BE2C (cell line): Measurements from ENCODE around the gene IQCH.

Source experiments
- DNase-seq: peaks from one replicate; pipeline ENCODE4 v3.0.0-alpha.2; 2020
- H3K27me3 ChIP-seq: fragments of 250-450 bp; sonication (Bioruptor Pico); 2 replicates; pipeline ENCODE4 v1.5.1; 2020; ENCODE audit warnings: mild to moderate bottlenecking
- H3K36me3 ChIP-seq: fragments of 250-450 bp; sonication (Bioruptor Pico); 2 replicates; pipeline ENCODE4 v1.5.1; 2020; ENCODE audit warnings: mild to moderate bottlenecking
- H3K4me1 ChIP-seq: fragments of 250-450 bp; sonication (Bioruptor Pico); 2 replicates; pipeline ENCODE4 v1.5.1; 2020
- H3K4me3 ChIP-seq: 2 replicates; pipeline ENCODE4 v1.5.1; 2011; ENCODE audit warnings: low read depth, low read length
- H3K9me3 ChIP-seq: fragments of 250-450 bp; sonication (Bioruptor Pico); 2 replicates; pipeline ENCODE4 v1.5.1; 2020
- TF ChIP-seq, protein P1 (sequence below): IDR thresholded peaks from 2 replicates; pipeline ENCODE4 v1.5.1; 2012; ENCODE audit warnings: mild to moderate bottlenecking, low read depth, low read length

Gene IQCH

DNA sequence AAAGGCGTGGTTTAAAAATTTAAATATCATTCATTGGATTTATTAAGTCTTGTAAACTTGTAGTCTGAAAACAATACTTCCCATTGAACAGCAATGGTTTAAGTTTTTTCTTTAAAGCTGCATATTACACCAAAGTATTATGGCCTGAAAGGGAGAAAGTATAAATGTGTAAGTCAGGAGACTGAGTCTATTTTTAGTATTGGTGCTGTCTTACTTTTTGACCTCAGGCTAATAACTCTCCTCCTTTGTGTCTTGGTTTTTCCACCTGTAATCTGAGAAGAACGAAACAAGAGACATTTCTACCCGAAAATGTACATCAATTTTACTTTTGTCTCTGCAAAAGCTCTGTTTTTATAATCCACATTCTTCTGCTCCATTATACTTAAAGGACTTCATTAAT is 273.9 kb downstream of the IQCH start:
- H3K9me3 ChIP-seq = no peaks in the 10 kb centered on the region
- no peaks in the 10 kb centered on the region for H3K27me3 ChIP-seq
- DNase-seq = no peak
- H3K4me1 ChIP-seq = no peaks in the 10 kb centered on the region; the same call in 1 of the 2 replicates
- TF ChIP-seq, protein P1, sequence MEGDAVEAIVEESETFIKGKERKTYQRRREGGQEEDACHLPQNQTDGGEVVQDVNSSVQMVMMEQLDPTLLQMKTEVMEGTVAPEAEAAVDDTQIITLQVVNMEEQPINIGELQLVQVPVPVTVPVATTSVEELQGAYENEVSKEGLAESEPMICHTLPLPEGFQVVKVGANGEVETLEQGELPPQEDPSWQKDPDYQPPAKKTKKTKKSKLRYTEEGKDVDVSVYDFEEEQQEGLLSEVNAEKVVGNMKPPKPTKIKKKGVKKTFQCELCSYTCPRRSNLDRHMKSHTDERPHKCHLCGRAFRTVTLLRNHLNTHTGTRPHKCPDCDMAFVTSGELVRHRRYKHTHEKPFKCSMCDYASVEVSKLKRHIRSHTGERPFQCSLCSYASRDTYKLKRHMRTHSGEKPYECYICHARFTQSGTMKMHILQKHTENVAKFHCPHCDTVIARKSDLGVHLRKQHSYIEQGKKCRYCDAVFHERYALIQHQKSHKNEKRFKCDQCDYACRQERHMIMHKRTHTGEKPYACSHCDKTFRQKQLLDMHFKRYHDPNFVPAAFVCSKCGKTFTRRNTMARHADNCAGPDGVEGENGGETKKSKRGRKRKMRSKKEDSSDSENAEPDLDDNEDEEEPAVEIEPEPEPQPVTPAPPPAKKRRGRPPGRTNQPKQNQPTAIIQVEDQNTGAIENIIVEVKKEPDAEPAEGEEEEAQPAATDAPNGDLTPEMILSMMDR = no peak
- H3K4me3 ChIP-seq = no peak overlapping the region
- peaks cover 4% of the 10 kb centered on the region; the same call in 1 of the 2 replicates for H3K36me3 ChIP-seq

DNA sequence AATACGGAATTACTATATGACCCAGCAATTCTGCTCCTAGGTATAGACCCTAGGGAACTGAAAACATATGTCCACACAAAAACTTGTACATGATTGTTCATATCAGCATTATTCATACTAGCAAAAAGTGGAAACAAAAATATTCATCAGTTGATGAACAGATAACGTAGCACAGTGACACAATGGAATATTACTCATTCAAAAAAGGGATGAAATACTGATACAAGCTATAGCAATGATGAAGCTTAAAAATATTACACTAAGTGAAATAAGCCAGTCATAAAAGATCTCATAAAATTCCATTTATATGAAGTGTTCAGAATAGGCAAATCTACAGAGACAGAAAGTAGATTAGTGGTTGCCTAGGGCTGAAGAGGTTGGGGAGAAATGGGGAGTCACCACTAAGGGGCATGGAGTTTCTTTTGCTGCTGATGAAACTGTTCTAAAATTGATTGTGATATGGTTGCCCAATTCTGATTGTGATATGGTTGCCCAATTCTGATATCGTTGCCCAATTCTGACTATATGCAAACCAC is 276.9 kb downstream of the IQCH start:
- peaks cover 4% of the 10 kb centered on the region; the same call in 1 of the 2 replicates for H3K36me3 ChIP-seq
- H3K27me3 ChIP-seq = no peaks in the 10 kb centered on the region
- no peak for DNase-seq
- TF ChIP-seq, protein P1 = no peak
- no peaks in the 10 kb centered on the region; the same call in 1 of the 2 replicates for H3K4me1 ChIP-seq
- no peak overlapping the region for H3K4me3 ChIP-seq
- no peaks in the 10 kb centered on the region for H3K9me3 ChIP-seq

- no peak for DNase-seq
- Histone ChIP-seq H3K36me3 (no peaks in the 10 kb centered on the region), H3K27me3 (no peaks in the 10 kb centered on the region), H3K9me3 (no peaks in the 10 kb centered on the region), H3K4me3 (no peak overlapping the region), H3K4me1 (no peaks in the 10 kb centered on the region; the same call in 1 of the 2 replicates)
- TF ChIP-seq, protein P1 = no peak
These were observed 279.3 kb downstream of the IQCH start for GRCh38 chr15:67533873-67534272.

DNA sequence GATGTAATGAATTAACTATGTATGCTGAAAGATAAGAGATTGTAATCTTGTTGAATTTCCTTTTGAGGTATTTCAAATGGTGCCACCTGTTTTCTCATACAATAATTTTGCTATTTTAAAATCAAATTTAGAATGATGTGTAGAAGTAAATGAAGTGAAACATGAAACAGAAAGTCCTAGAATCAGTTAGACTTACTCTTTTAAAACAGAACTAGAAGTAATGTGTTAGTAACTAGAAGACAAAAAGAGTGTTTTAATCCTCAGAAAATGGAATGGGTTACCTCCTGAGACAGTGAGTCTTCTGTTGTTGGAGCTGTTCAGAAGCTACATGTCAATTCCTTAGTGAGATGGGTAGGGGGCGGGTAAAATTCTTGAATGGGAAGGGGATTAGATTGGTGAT is 279.8 kb downstream of the IQCH start:
- H3K4me1 ChIP-seq = no peaks in the 10 kb centered on the region; the same call in 1 of the 2 replicates
- H3K4me3 ChIP-seq = no peak overlapping the region
- no peaks in the 10 kb centered on the region for H3K9me3 ChIP-seq
- TF ChIP-seq, protein P1 = no peak
- no peak for DNase-seq
- H3K27me3 ChIP-seq = no peaks in the 10 kb centered on the region
- H3K36me3 ChIP-seq = no peaks in the 10 kb centered on the region

DNA sequence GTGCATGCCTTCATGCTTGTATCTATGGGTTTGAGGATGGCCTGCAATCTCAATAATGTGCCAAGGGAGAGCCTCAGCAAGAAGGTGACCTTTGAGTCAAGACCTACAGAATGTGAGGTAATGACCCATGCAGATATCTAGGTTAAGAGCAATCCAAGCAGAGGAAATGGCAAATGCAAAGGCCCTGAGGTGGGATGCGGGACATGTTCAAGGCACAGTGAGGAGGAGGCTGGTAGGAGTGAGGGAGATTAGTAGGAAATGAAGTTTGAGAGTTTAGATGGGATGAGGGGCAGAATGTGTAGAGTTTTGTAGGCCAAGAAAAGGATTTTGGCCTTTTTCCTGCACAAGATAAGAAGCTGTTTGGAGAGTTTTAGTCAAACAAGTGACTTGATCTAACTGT is 283.2 kb downstream of the IQCH start:
- Histone ChIP-seq H3K4me1 (no peaks in the 10 kb centered on the region), H3K4me3 (no peak overlapping the region)

More for the DNA sequence above, 283.2 kb downstream of the IQCH start:
- TF ChIP-seq, protein P1 = no peak
- H3K9me3 ChIP-seq = no peaks in the 10 kb centered on the region
- no peaks in the 10 kb centered on the region for H3K27me3 ChIP-seq
- DNase-seq = no peak
- no peaks in the 10 kb centered on the region for H3K36me3 ChIP-seq
